ENCODE measurements around the gene CBX3. TPM values are rescaled to one million over a fixed set of nuclear protein-coding genes. Genes with fewer than 3 reads are reported as not detected.
A peak's percentile ranks its signal among the peaks of the same experiment; 100 is the strongest.

Gene CBX3
- total and polyA plus RNA-seq, 10 of the 15 experiments (the other 5 are each of a cell fraction or from before 2014, with no cell fraction given): 153 to 307 (median 225) TPM

DNA sequence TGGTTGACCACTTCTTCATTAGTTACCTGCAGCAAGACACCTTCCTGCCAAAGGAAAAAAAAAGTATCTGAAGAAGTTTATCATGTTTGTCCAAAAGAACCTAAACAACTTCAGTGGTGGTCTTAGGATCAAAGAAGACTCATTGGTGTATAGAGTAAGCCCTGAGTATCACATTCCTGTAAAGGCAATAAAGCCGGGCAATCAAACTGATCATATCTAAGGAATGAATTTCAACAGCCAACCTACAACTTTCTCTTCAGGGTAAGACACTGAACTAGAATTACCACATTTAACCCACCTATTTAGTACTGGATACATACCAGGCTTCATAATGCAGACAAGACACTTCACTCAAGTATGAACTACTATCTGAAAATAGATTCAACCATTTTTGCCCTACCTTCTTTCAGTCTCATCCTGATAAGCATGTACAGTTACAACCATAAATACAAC, 11.1 kb upstream of the CBX3 start (continued):
- TF ChIP-seq, protein P1, sequence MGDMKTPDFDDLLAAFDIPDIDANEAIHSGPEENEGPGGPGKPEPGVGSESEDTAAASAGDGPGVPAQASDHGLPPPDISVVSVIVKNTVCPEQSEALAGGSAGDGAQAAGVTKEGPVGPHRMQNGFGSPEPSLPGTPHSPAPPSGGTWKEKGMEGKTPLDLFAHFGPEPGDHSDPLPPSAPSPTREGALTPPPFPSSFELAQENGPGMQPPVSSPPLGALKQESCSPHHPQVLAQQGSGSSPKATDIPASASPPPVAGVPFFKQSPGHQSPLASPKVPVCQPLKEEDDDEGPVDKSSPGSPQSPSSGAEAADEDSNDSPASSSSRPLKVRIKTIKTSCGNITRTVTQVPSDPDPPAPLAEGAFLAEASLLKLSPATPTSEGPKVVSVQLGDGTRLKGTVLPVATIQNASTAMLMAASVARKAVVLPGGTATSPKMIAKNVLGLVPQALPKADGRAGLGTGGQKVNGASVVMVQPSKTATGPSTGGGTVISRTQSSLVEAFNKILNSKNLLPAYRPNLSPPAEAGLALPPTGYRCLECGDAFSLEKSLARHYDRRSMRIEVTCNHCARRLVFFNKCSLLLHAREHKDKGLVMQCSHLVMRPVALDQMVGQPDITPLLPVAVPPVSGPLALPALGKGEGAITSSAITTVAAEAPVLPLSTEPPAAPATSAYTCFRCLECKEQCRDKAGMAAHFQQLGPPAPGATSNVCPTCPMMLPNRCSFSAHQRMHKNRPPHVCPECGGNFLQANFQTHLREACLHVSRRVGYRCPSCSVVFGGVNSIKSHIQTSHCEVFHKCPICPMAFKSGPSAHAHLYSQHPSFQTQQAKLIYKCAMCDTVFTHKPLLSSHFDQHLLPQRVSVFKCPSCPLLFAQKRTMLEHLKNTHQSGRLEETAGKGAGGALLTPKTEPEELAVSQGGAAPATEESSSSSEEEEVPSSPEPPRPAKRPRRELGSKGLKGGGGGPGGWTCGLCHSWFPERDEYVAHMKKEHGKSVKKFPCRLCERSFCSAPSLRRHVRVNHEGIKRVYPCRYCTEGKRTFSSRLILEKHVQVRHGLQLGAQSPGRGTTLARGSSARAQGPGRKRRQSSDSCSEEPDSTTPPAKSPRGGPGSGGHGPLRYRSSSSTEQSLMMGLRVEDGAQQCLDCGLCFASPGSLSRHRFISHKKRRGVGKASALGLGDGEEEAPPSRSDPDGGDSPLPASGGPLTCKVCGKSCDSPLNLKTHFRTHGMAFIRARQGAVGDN (IDR thresholded peaks at IDR 0.05): 0 out of 2 replicates have a peak, but pooled peaks have one; percentile 20
- TF ChIP-seq DPF2 (IDR thresholded peaks at IDR 0.05): no peak

DNA sequence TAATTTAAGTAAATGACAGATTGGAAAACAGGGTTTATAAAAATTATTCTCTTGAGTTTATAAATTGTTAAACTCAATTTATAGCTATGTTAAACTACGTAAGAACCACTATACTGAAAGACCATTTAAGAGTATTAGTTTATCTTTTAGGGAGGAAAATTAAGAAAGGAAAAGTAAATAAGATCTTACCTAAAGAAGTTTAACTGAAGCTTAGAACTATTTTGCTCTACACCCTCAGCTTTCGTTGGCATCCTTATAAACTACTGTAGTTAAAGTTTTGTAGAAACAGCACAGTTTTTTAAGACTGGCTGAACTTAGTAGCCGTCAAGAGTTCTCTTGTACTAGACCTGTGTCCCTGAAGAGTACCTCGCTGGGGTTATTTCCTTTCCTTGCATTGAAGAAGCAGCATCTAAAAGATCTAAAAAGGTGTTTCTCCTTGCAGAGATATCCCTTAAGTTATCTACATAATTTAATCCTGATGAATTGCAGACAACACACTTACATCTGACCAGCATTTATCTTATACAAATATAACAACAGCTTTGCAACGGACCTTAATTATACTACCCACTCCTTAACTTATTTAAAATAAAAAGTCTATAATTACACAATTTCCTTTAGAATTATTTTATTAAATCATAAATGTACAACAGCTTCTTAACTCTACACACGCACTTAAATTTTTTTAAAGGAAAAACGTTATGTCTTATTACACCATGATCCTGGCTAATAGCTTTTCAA, 10.1 kb upstream of the CBX3 start:
- FAIRE-seq: no peak
- BruUV-seq (replicated peaks): no TSS peak
- H3K27ac ChIP-seq (ENCODE audit: control insufficient read depth, insufficient read depth): no peak overlapping the region
- H3K9me3 ChIP-seq (replicated peaks; ENCODE audit: control insufficient read depth, insufficient read depth, low read length): no peaks in the 10 kb centered on the region
- ChIA-PET RAD21 (ENCODE audit: unreplicated experiment) (interaction anchor here (0.8 to 12.7 kb wide), 11 partner anchors 10 to 299 kb away, joined by 3 to 164 read pairs (median 10); partner anchors contain the start of gene CBX3), SMC1A (ENCODE audit: uncharacterized antibody, unreplicated experiment) (interaction anchor here (0.7 to 11.0 kb wide), 19 partner anchors 8 to 299 kb away, joined by 3 to 198 read pairs (median 6); partner anchors contain the start of gene NFE2L3), POLR2A (interaction anchor here (1.0 to 12.7 kb wide), 12 partner anchors 9 to 101 kb away, joined by 3 to 206 read pairs (median 5); partner anchors contain the start of genes CBX3, HNRNPA2B1 and NFE2L3), CTCF (interaction anchor here (1.1 to 13.1 kb wide), 12 partner anchors 8 to 299 kb away, joined by 3 to 203 read pairs (median 8); partner anchors contain the start of gene NFE2L3)
- no peak overlapping the region for H2AFZ ChIP-seq (ENCODE audit: control insufficient read depth, low read depth, low read length)
- no peak overlapping the region for H3K9ac ChIP-seq (ENCODE audit: control insufficient read depth, insufficient read depth, low read length)
- ATAC-seq: no peak
- intact Hi-C loops (cut with micrococcal nuclease; ENCODE audit: unreplicated experiment): loop anchor here (5.0 kb wide), 1 partner anchor 299 kb away; no protein-coding TSS in a partner anchor
- peaks cover 33% of the 10 kb centered on the region for H3K4me1 ChIP-seq (ENCODE audit: control insufficient read depth, insufficient read depth, low read length)
- peaks cover 8% of the 10 kb centered on the region; the same call in 1 of the 2 replicates for H4K20me1 ChIP-seq (ENCODE audit: control insufficient read depth, insufficient read depth)
- TF ChIP-seq CHD4 (IDR thresholded peaks at IDR 0.05): no peak
- TF ChIP-seq CHD2 (IDR thresholded peaks at IDR 0.05; ENCODE audit: borderline replicate concordance, low read depth, low read length): no peak
- TF ChIP-seq, protein P2, sequence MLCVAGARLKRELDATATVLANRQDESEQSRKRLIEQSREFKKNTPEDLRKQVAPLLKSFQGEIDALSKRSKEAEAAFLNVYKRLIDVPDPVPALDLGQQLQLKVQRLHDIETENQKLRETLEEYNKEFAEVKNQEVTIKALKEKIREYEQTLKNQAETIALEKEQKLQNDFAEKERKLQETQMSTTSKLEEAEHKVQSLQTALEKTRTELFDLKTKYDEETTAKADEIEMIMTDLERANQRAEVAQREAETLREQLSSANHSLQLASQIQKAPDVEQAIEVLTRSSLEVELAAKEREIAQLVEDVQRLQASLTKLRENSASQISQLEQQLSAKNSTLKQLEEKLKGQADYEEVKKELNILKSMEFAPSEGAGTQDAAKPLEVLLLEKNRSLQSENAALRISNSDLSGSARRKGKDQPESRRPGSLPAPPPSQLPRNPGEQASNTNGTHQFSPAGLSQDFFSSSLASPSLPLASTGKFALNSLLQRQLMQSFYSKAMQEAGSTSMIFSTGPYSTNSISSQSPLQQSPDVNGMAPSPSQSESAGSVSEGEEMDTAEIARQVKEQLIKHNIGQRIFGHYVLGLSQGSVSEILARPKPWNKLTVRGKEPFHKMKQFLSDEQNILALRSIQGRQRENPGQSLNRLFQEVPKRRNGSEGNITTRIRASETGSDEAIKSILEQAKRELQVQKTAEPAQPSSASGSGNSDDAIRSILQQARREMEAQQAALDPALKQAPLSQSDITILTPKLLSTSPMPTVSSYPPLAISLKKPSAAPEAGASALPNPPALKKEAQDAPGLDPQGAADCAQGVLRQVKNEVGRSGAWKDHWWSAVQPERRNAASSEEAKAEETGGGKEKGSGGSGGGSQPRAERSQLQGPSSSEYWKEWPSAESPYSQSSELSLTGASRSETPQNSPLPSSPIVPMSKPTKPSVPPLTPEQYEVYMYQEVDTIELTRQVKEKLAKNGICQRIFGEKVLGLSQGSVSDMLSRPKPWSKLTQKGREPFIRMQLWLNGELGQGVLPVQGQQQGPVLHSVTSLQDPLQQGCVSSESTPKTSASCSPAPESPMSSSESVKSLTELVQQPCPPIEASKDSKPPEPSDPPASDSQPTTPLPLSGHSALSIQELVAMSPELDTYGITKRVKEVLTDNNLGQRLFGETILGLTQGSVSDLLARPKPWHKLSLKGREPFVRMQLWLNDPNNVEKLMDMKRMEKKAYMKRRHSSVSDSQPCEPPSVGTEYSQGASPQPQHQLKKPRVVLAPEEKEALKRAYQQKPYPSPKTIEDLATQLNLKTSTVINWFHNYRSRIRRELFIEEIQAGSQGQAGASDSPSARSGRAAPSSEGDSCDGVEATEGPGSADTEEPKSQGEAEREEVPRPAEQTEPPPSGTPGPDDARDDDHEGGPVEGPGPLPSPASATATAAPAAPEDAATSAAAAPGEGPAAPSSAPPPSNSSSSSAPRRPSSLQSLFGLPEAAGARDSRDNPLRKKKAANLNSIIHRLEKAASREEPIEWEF (IDR thresholded peaks at IDR 0.05; ENCODE audit: insufficient replicate concordance, low read depth, low read length): no peak
- TF ChIP-seq IRF4 (IDR thresholded peaks at IDR 0.05; ENCODE audit: low read depth, low read length): no peak
- no peak for TF ChIP-seq SMARCA5 (IDR thresholded peaks at IDR 0.05)
- 0 out of 2 replicates have a peak, but pooled peaks have one; percentile 35 for TF ChIP-seq POLR2AphosphoS2 (IDR thresholded peaks at IDR 0.05; ENCODE audit: low read depth, low read length)
- peak overlapping the region; percentile 13; the same call in 1 of the 2 replicates for H3K4me3 ChIP-seq
- no peak for DNase-seq (ENCODE audit: low read depth, low spot score)
- in situ Hi-C loops (cut with MboI): loop anchor here (5.0 to 10.0 kb wide), 2 partner anchors 99 to 173 kb away; no protein-coding TSS in a partner anchor
- 68% methylated on average over 7 of the region's 7 CpGs for WGBS (ENCODE audit: insufficient coverage, insufficient replicate concordance, low lambda C conversion rate, missing lambda C conversion rate)
- H3K4me2 ChIP-seq (ENCODE audit: control insufficient read depth, insufficient read depth): peak overlapping the region; percentile 29; the same call in 1 of the 2 replicates
- H3K79me2 ChIP-seq (ENCODE audit: control insufficient read depth, insufficient read depth, low read length): peaks cover 64% of the 10 kb centered on the region
- H3K27me3 ChIP-seq (replicated peaks in 1 of 2; ENCODE audit: control insufficient read depth in 2 of 2, insufficient read depth in 2 of 2, low read length in 1 of 2): no peaks in the 10 kb centered on the region
- H3K36me3 ChIP-seq (ENCODE audit: control insufficient read depth in 2 of 2, insufficient read depth in 2 of 2, low read length in 1 of 2): peaks cover 8 to 52% of the 10 kb centered on the region in 2 experiments

Measured in GM12878 (cell line).